HG03460 (cell line): Measurements from ENCODE around the gene SPEM1.

Experiments used
- ATAC-seq: cut with Tn5 transposase; IDR thresholded peaks from one replicate; pipeline ENCODE4 v1.9.1; 2021; ENCODE audit not compliant: unreplicated experiment

SPEM1 gene

DNA sequence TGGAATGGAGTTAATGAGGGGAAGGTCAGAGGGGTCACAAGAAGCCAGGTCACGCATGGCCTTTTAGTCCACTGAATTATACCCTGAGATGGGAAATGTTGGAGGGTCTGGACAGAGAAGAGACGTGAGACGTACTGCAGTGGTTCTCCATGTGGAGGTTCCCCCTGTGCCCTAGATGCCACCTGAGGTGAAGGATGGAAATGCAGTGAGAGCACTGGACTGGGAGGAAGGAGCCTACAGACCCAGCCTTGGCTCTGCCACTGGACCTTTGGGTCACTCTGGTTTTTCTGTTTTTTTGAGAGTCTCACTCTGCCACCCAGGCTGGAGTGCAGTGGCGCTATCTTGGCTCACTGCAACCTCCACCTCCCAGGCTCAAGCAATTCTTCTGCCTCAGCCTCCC is 24.0 kb upstream of the SPEM1 start:
- no peak for ATAC-seq

DNA sequence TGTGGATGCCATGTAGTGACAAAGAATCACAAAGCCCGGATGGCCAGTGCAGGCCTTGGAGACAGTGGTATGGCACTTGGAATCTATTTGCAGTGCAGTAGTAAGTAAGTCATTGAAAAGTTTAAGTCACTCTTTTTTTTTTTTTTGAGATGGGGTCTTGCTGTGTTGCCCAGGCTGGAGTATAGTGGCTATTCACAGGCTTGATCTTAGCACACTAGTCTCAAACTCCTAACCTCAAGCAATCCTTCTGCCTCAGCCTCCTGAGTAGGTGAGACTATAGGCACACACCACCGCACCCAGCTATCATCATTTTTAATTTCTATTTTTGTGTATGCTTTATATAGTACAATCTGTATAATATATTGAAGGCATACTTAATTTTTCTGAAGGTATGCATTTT is 21.5 kb upstream of the SPEM1 start:
- ATAC-seq, result no peak

DNA sequence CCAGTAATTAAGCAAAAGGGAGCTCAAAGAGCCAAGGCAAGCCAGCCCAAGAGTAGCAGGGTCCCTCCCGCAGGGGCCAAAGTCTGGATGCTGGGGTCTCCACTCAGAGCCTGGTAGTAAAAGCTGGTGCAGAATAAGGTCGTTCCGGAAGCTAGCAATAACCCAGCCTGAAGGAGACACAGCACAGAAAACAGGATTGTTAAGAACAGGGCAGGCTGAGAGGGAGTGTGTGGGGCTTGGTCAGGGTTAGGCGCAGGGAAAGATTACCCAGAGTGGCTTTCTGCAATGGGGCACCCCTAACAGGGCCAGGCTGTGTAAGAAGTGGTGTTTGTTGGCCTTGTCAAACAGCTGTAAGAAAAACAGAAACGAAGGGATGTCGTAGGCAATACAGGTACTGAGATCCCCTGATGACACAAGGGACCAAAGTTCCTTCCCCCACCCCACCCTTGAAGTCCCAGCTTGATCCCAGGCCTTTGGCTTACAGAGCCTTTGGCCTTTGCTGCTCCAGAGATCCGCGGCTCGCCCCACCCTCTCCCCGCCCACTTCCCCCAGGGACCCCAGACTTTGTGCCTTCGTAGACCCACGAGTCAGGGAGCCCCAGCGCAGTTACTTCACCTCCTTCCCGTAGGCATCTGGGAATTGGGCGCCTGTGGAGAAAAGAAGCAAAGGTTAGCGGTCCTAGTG is 16.9 kb upstream of the SPEM1 start:
- no peak for ATAC-seq

DNA sequence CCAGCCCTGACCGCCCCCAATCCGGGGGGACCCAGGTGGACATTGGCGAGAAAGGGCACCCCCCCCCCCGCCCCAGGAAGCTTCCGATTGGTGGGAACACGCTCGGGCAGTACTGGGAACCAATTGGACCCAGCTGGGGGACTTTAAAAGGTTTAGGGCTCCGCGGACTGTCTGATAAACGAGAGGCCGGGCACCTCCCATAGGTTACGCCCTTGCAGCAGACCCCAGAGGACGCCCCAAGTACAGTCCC is 16.5 kb upstream of the SPEM1 start:
- peak; percentile 20 for ATAC-seq

DNA sequence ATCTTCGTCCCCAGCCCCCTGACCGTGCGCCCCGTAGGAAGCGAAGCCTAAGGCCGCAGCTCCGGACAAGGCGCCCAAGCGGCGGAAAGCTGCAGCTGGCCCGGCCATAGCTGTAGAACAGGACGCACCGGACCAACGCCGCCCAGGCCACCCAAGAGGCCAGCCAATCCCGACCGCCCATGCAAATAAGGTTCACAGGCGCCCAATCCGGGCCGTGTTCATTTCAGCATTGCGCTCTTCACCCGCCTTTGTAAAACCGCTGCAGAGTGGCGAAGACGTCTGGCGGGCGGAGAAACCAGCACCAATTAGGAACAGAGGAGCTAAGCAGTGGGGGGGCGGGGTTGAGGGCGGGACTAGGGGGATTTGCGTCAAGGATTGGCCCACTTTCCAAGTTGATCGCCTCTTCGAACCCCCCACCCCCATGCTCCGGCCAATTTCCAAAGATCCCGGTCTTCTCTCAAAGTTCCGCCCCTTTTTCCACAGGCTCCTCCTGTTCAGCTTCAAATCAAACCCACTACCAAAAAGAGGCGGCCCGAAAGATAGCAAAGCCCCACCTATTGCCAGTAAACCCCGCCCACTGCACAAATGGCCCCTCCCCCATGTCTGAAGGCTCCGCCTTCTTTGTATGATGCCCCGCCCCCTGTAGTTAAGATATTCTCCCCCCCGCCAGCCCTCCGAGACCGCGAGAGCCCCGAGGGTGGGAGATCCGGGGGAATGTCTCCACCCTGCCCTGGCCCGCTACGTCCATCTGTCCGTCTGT is 16.0 kb upstream of the SPEM1 start, which contains the start of gene TMEM256:
Gene TMEM256, minus strand, starts transcription at position 121 of the 760 bp plus-strand sequence. Its CDS starts 13 bp downstream, at position 108.
- peak; percentile 91 for ATAC-seq

DNA sequence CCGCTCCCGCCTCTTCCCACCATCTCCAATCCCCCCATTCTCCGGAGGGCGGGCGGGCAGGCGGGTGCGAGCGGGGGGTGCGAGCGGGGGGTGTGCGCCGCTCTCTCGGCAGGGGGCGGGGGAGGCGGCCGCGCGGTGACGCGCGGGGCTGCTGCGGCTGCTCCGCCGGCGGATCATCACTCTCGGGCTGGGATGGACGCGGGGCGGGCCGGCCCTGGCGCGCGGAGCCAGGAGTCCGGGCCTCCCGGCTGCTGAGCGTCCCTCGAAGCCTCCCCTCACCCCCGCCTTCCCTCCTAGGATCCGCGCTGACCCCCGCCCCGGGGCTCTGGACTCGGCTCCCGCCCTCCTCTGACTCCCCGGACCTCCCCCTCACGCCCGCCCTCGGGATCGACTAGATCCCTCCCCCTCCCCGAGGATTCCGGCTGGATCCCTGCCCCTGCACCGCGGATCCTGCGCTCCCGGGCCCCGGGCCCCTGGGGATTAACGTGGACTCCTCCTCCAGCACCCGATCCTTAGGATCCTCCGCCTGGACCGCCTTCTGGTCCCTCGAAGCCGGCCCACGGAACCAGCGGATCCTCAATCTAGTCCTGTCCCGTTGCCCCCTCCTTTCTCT is 15.3 kb upstream of the SPEM1 start:
- ATAC-seq, result peak; percentile 4

DNA sequence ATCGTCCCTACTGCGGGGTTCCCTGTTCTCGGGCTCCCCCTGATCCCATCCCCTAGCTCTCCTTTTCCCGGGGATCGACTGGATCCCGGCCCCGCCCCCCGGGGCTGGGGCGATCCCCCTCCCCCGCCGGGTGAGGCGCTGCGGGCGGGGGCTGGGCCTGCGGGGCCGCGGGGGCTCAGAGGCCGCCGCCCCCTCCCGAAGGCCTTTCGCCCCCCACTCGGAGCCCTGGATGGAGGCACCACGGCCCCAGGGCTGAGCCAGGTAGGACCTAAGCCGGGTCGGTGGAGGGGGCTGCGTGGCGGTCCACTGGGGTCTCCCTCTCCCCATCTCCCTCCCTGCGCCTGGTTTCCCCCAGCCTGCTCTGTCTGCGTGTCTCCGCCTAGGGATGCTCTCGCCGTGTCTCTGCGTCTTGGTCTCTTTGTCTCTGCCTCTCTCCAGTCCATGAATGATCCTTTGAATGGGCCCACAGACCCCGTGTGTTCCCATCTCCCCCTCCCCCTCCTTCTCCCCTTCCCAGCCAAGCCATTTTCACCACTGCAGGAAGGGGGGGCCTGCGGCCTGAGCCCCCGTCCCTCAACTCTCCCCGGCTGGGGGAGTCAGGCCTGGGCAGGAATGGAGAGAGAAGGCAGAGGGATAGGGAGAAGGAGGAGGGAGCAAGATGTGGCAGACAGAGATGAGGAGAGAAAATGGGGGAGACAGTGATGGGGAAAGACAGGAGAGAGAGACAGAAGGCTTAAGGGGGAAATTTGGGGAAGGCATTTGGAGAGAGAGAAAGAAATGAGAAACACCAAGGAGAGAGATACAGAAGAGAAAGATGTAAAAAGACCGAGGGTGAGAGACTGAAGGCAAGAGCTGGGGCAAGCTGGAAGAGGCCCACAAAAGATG is 14.5 kb upstream of the SPEM1 start:
- no peak for ATAC-seq

DNA sequence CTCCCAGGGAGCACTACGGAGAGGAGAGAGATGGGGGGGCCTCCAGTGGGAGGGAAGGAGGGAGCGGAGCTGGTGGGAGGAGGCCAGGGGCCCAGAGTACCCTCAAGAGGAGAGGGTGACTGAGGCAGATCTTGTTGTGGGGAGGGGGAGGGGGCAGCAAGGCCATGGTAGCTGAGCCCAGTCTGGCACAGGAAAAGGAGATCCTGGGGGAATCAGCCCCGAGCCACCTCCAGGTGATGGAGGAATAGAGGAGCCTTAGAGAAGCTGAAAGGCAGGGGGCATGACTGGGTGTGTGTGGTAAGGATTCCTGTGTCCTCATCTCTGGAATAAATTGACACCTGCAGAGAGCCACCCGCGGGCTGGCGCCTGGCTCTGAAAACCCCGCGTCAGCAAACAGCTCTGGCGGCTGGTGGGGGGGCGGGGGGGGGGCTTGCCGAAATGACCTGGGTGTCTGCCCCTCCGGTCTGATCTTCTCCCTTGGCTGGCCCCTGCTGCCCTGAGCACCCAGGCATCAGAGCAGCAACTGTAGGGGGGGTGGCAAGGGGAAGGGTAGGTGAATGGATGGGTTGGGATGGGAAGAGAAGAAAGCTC is 13.8 kb upstream of the SPEM1 start:
- ATAC-seq, result no peak

DNA sequence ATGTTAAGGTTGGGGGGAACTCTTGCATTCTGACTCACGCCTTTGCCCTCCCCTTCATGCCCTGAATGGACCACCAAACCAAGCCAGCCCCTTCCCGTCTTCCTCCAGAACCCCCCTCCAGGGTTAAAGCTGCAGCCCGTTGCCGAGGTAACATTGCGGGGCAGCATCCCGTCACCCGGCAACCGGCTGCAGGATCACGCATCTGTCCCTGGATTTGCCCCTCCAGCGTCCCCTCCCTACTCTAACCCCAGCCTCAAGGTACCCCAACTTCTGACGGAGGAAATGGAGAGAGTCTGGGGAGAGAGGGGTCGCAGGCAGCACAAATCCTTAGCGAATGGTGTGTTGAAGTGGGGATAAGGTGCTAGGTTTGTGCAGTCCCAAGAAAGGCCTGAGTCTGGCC is 13.0 kb upstream of the SPEM1 start:
- ATAC-seq, result no peak

DNA sequence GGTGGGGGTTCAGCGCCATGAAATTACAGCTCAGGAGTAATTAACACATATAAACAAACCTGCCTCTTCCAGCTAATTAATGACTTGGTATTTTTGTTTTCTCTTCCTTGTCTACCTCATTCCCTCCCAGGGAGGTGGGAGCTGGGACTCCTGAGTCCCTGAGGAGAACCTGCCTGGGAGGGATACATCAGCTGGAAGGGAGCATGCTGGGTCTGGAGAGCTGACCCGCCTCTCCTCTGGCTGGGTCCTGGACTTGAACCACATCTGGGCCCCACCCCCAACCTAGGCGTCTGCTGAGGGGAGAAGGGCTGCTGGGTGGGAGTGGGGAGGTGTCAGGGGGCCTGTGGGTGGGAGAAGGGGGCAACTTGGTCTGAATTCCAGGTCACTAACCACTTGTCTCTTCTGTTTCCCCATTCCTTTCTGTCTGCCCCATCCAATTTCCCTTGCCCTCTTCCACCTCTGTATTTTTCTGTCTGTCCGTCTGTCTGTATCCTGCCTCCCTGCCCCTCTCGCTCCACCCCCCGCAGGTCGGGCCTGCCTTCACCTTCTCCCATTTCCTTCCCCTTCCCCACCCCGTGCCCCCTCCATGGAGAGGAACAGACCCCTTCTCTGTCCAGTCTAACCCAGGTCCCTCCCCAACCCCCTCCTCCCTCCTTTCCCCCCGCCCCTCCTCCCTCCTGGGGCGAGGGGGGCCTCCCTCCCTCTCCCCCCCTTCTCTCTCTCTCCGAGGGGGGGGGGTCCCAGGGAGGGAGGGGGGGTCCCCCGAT is 12.5 kb upstream of the SPEM1 start, which contains the start of gene NLGN2:
Gene NLGN2, plus strand, starts transcription at position 361 of the 767 bp plus-strand sequence. CDS start 411 bp downstream, outside the sequence.
- no peak for ATAC-seq

DNA sequence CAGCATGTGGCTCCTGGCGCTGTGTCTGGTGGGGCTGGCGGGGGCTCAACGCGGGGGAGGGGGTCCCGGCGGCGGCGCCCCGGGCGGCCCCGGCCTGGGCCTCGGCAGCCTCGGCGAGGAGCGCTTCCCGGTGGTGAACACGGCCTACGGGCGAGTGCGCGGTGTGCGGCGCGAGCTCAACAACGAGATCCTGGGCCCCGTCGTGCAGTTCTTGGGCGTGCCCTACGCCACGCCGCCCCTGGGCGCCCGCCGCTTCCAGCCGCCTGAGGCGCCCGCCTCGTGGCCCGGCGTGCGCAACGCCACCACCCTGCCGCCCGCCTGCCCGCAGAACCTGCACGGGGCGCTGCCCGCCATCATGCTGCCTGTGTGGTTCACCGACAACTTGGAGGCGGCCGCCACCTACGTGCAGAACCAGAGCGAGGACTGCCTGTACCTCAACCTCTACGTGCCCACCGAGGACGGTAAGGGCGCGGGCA is 11.8 kb upstream of the SPEM1 start:
- no peak for ATAC-seq

DNA sequence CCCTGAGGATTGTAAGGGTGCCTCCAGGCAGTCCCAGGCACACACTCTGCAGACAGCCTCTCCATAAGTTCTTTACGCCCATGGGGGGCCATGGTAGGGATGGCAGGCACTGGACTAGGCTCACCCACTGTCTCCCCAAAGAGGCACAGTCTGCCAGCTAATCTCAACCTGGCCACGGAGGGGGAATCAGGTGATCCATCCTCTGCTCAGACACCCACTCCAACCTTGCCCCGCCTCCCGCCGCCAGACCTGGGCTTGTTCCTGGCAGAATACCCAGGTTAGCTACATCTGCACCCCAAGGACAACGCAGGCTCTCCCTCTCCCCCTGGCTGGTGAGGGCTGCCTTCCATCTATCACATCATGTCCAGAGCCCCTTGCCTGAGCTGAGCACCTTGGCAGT is 11.3 kb upstream of the SPEM1 start:
- ATAC-seq, result no peak

DNA sequence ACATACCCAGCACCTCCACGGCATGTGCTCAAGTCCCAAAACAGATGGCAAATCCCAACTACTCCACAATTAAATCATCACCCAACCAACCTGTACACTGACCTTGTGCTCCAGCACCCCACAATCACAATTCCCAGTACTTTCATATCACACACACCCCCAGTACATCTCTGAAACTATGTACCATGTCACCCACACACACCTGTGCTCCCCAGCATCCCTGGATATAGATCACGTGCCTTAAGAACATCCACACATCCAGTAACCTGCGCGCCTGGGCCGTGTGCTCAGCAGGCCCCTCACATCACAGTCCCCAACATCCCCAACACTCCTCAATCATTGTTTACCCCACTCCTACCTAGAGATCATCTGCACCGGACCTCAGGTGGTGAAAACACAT is 10.4 kb upstream of the SPEM1 start:
- ATAC-seq, result no peak

DNA sequence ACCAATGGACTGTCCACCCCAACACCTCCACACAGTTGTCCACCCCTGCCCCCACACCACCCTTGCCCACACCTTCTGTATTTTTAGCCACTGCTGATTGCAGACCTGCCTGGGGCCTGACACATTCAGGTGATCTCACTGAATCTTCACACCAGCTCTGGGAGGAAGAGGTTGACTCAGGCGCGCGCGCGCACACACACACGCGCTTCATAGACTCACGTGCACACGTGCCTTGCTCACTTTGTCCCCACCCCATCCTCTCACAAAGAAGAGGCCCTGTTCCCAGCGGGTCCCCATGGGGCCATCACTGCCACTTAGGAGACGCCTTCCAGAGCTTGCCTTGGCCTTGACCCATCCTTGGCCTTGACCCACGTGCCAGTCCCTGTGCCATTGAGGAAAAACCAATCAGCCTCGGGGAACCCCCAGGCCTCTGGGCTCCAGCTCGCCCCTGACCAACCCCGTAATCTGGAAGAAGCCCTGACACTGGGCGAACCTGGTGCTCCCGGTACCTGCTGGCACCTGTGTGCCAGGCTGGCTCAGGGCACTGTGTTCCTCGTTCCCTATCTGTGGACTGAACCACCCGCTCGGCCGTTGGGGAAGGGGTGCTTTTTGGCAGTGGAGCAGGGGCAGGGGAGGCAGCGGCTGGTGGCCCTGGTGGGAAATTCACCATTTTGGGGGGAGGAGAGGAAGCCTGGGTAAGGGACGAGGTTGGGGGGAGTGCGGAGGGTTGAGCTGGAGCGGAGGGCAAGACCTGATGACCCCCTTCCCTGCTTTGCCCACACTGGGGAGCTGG is 9.3 kb upstream of the SPEM1 start:
- no peak for ATAC-seq

DNA sequence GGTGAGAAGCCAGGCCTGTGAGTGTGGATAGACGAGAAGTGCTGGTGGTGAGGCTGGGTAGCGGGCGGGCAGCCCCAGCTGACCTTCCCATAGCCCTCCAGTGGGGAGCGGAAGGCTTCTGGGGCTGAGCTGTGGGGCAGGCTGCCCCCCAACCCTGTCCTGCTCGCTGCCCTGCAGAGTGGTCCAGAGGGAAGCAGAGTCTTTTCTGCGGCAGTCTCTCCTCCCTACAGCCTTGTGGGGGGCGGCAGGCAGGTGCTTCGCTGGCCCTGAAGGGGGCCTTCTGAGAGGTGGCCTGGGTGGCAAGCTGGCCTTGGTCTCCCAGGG is 8.7 kb upstream of the SPEM1 start:
- no peak for ATAC-seq

DNA sequence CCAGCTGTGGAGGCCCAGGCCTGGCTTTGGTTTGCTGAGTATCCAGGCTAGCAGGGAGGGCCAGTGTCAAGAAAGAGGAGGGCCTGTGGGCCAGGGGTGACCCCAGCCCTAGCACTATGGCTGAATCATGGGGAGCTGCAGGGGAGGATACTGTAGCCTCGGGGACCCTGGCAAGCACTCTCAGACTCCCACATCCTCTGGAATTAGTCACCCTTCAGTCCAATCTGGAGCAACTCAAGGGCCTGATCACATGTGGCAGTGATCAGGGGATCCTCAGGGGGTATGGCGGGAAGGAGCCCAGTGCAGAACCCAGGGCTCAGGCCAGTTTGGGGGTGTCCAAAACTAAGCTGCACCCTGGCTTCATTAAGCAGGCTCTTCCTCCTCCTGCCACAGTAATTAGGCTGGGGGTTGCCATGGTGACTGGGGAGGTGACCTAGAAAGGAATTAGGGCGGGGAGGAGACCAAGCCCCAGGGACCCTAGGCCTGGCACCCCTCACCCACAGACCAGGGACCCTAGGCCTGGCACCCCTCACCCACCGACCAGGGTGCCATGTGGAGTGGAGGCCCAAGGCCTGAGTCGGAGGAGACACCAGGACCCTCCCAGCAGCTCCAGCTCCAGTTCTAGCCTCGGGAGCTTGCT is 6.7 kb upstream of the SPEM1 start:
- ATAC-seq, result no peak

DNA sequence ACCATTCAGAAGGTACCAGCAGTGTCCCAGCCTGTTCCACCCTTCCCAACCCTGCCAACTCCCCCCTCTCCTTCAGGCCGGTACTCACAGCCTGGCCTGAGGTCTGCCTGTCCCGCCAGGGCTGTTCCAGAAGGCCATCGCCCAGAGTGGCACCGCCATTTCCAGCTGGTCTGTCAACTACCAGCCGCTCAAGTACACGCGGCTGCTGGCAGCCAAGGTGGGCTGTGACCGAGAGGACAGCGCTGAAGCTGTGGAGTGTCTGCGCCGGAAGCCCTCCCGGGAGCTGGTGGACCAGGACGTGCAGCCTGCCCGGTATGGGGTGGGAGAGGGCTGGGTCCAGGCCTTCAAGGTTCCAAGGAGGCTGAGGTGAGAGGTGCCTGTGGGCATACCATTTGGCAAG is 5.3 kb upstream of the SPEM1 start:
- no peak for ATAC-seq

DNA sequence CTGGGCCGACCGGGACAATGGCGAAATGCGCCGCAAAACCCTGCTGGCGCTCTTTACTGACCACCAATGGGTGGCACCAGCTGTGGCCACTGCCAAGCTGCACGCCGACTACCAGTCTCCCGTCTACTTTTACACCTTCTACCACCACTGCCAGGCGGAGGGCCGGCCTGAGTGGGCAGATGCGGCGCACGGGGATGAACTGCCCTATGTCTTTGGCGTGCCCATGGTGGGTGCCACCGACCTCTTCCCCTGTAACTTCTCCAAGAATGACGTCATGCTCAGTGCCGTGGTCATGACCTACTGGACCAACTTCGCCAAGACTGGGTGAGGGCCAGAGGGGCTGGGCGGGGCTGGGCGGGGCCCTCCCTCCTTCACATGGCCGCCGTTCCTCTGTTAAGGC is 4.3 kb upstream of the SPEM1 start:
- ATAC-seq, result no peak

DNA sequence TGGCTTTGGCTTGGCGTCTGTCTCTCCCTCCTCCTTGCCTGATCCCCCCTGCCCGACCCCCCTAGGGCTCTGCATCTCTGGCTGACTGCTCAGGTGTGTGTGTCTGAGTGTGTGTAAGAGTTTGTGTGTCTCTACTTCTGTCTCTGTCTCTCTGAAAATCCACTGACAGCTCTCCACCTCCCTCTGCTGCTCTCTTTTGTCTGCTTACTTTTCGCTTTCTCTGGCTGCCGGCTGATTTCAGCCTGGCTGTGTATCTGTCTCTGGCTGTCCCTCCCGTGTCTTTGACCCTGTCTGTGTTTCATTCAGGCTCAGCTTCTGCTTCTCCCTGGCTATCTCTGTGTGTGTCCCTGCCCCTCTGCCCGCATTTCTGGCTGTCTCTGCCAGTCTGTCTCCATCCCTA is 3.8 kb upstream of the SPEM1 start:
- ATAC-seq, result no peak
